Lower leg skin (tissue), 4 donors: ENCODE measurements around the gene DHRSX. TPM values are rescaled to one million over a fixed set of nuclear protein-coding genes. Genes with fewer than 3 reads are reported as not detected.
"Not testable (repeated sequence)": the region's sequence is repeated elsewhere in the genome, so short reads cannot be mapped to it uniquely, and the experiment has no call there.

Experiments
- DNase-seq, 2 donors: peaks; one replicate each; pipeline ENCODE4 v3.0.0-alpha.2; 2019; ENCODE audit warnings: low spot score in 2 of 2
- H3K4me3 ChIP-seq: fragments of 200-600 bp; sonication (generic); 2 replicates; pipeline ENCODE4 v1.5.1; 2017; ENCODE audit warnings: mild to moderate bottlenecking, low read depth; ENCODE audit not compliant: poor library complexity, severe bottlenecking
- CTCF ChIP-seq, 3 donors: fragments of 450-650 bp; IDR thresholded peaks; one replicate each; pipeline ENCODE4 v1.5.1; 2016; ENCODE audit warnings: antibody characterized with exemption in 3 of 3, mild to moderate bottlenecking in 3 of 3, moderate library complexity in 2 of 3
- POLR2A ChIP-seq, 2 donors: fragments of 450-650 bp; IDR thresholded peaks; one replicate each; pipeline ENCODE4 v1.6.1; 2016 to 2017; ENCODE audit warnings: antibody characterized with exemption in 2 of 2, mild to moderate bottlenecking in 1 of 2, moderate library complexity in 1 of 2
- WGBS, 2 donors: methylation state at CpG; one replicate each; pipeline ENCODE4 v1.1.5; 2018; 5-methylcytosine and 5-hydroxymethylcytosine counted together
- intact Hi-C: fragments of 100-400 bp; cut with DNase I; formaldehyde crosslinking; loops from one replicate; pipeline ENCODE4 v1.15.0; 2023; ENCODE audit warnings: low total_unique reads
- total RNA-seq, 4 donors: library from RNA; depleted of rRNA; stranded (reverse); fragments of >200 nt; gene quantifications; one replicate each; pipeline ENCODE4 v1.1.0, GENCODE V29; 2016

DHRSX gene
- total RNA-seq, 4 donors from 2014 or later, result 10.9 to 21.7 (median 16.2) TPM

GRCh38 chrX:2387614-2388239, 113.0 kb downstream of the DHRSX start:
- H3K4me3 ChIP-seq, result no peak overlapping the region
- intact Hi-C loops, result no loop called here
- 50 to 59% methylated on average over 6 of the region's 6 CpGs for WGBS, 2 donors
- DNase-seq, result no peak
- no peak for TF ChIP-seq CTCF (IDR thresholded peaks at IDR 0.05)
- no peak for TF ChIP-seq POLR2A (IDR thresholded peaks at IDR 0.05)

DNA sequence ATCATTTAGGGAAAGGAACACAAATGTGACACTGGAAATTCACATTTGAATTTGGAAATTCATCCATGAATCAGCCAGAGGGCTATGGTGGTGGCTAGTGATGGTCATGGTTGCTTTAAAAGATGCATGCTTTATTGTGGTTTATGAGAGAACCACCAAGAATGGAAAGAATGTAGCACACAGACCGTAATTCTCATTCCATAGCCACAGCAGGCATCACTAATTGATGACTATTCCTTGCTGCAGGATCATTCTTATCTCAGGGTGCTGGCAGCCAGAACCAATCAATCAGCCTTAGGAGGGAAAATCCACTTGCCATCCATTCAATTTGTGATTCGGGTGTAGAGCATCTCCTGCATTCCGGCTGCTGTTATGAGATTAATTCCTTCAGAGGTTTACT, 115.6 kb downstream of the DHRSX start:
- WGBS, 2 donors, result 59 to 90% methylated on average over 3 of the region's 3 CpGs
- H3K4me3 ChIP-seq, result no peak overlapping the region
- DNase-seq, result no peak
- TF ChIP-seq POLR2A (IDR thresholded peaks at IDR 0.05) (no peak), CTCF (IDR thresholded peaks at IDR 0.05) (no peak)
- intact Hi-C loops, result no loop called here

DNA sequence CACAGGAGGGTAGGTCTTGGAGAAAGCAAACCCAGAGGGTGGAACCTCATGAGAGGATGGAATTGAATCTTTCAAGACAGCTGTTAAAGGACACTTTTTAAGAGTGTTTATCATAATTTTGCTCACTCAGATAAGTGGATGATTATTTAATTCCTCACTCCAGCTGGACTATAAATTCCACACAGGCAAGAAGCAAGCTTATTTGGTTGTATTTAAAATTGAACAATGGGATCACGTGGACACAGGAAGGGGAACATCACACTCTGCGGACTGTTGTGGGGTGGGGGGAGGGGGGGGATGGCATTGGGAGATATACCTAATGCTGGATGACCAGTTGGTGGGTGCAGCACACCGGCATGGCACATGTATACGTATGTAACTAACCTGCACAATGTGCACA, 116.3 kb downstream of the DHRSX start:
- H3K4me3 ChIP-seq, result no peak overlapping the region
- TF ChIP-seq CTCF (IDR thresholded peaks at IDR 0.05), result no peak
- TF ChIP-seq POLR2A (IDR thresholded peaks at IDR 0.05), result no peak
- WGBS, 2 donors, result 86 to 92% methylated on average over 4 of the region's 4 CpGs
- no peak for DNase-seq
- intact Hi-C loops, result no loop called here

- H3K4me3 ChIP-seq, result no peak overlapping the region
- DNase-seq, result peak in 1 of 2 donors; percentile 7
- intact Hi-C loops, result no loop called here
- TF ChIP-seq CTCF (IDR thresholded peaks at IDR 0.05) (no peak), POLR2A (IDR thresholded peaks at IDR 0.05) (no peak)
- WGBS, 2 donors, result 78 to 86% methylated on average over 3 of the region's 3 CpGs
These were observed 117.0 kb downstream of the DHRSX start for GRCh38 chrX:2383735-2384134.

DNA sequence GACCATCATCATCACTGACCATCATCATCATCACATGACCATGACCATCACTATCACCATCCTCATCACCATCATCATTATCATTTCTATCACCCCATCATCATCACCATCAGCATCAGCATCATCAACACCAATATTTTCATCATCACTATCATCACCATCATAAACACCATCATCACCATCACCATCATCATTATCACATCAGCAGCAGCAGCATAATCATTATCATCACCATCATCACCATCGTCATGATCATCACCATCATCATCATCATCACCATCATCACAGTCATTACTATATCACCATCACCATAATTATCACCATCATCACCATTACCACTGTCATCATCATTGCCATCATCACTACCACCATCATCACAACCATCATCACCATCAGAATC, 117.6 kb downstream of the DHRSX start:
- intact Hi-C loops, result no loop called here
- no peak for TF ChIP-seq POLR2A (IDR thresholded peaks at IDR 0.05)
- TF ChIP-seq CTCF (IDR thresholded peaks at IDR 0.05), result no peak
- H3K4me3 ChIP-seq, result no peak overlapping the region
- no peak for DNase-seq
- 91 to 97% methylated on average over 1 of the region's 1 CpG for WGBS, 2 donors

DNA sequence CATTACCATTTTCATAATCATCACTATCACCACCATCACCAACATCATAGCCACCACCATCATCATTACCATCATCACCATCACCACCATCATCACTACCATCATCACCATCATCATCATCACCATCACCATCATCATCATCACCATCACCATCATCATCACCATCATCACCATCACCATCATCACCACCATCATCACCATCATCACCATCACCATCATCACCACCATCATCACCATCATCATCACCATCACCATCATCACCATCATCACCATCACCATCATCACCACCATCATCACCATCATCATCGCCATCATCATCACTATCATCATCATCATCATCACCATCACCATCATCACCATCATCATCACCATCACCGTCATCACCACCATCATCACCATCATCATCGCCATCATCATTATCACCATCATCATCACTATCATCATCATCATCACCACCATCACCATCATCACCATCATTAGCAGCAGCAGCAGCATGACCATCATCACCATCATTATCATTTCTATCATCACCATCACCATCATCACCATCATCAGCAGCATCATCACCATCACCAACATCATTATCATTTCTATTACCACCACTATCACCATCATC, 118.2 kb downstream of the DHRSX start:
- intact Hi-C loops, DNase-seq, H3K4me3 ChIP-seq: not testable (repeated sequence)
- WGBS, 2 donors, result 84 to 97% methylated on average over 3 of the region's 3 CpGs
